Neural crest cell (in vitro differentiated cells): ENCODE results near the gene TWF2. TPM values are rescaled to one million over a fixed set of nuclear protein-coding genes. Genes with fewer than 3 reads are reported as not detected.

Source experiments
- DNase-seq: peaks from one replicate; pipeline ENCODE4 v3.0.0; 2021; ENCODE audit warnings: low read depth, mixed read lengths, low spot score
- H3K27ac Mint-ChIP-seq: one replicate; pipeline ENCODE4 v1.8.0; 2021; ENCODE audit warnings: mild to moderate bottlenecking, mixed read lengths; ENCODE audit not compliant: unreplicated experiment
- H3K27me3 Mint-ChIP-seq: 2 replicates; pipeline ENCODE4 v1.8.0; 2021; ENCODE audit warnings: low read depth, mild to moderate bottlenecking, mixed read lengths
- H3K36me3 Mint-ChIP-seq: 2 replicates; pipeline ENCODE4 v1.8.0; 2021; ENCODE audit warnings: low read depth, mild to moderate bottlenecking, mixed read lengths
- H3K4me1 Mint-ChIP-seq: 2 replicates; pipeline ENCODE4 v1.8.0; 2021; ENCODE audit warnings: mixed read lengths
- H3K4me3 Mint-ChIP-seq: one replicate; pipeline ENCODE4 v1.8.0; 2021; ENCODE audit warnings: mild to moderate bottlenecking, mixed read lengths
- H3K9me3 Mint-ChIP-seq: 2 replicates; pipeline ENCODE4 v1.8.0; 2021; ENCODE audit warnings: mixed read lengths
- CTCF ChIP-seq: fragments of 200-600 bp; sonication (generic); conservative IDR thresholded peaks from 2 replicates; pipeline ENCODE4 v1.5.0; 2021; ENCODE audit warnings: antibody characterized with exemption, mild to moderate bottlenecking
- total RNA-seq: library from RNA; stranded (reverse); gene quantifications from 2 replicates; pipeline ENCODE4 v1.2.1, GENCODE V29; 2021

Gene TWF2
- total RNA-seq, 1 donor from 2014 or later = 31.7 TPM

DNA sequence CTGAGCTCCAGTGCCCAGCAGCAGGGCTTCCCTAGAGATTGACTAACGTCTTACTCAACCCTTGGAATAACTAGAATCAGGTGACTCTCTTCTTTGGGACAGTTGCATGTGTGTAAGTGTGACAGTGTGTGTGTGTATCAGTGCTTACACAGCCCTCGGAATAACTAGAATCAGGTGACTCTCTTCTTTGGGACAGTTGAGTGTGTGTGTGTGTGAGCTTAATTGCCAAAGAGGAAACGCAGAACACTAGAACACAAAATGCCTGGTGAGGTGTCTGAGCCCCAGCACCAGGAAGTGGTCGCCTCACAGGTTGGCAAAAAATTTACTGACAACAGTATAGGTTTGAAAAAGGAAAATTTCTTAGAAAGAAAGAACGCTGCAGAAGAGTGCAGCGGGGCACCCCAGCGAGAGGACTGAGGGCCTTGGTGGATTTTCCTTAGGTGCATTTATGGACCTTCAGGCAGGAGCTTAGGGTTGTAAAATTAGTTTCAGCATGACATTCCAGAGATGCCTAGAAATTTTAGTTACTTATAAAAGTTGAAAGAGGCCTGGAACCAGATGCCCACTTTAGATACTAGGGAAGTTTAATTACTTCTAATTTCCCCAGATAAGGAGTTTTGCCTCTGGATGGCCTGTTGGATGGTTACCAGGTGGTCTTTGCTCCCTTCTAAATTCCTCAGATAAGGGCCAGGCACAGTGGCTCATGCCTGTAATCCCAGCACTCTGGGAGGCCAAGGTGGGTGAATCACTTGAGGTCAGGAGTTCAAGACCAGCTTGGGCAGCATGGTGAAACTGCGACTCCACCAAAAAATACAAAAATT lies 43.2 kb upstream of the TWF2 start:
- H3K36me3 Mint-ChIP-seq = peaks cover 5% of the 10 kb centered on the region
- H3K4me1 Mint-ChIP-seq = peaks cover 24% of the 10 kb centered on the region
- H3K27ac Mint-ChIP-seq = no peak overlapping the region
- DNase-seq = no peak
- peak overlapping the region; percentile 54 for H3K4me3 Mint-ChIP-seq
- H3K27me3 Mint-ChIP-seq = no peaks in the 10 kb centered on the region
- TF ChIP-seq CTCF = no peak
- H3K9me3 Mint-ChIP-seq = no peaks in the 10 kb centered on the region

- no peak for TF ChIP-seq CTCF
- Mint-ChIP-seq H3K9me3 (no peaks in the 10 kb centered on the region), H3K27me3 (no peaks in the 10 kb centered on the region), H3K36me3 (peaks cover 9% of the 10 kb centered on the region), H3K27ac (no peak overlapping the region), H3K4me3 (peak overlapping the region; percentile 84), H3K4me1 (peaks cover 39% of the 10 kb centered on the region)
- no peak for DNase-seq
These were observed 41.1 kb upstream of the TWF2 start for GRCh38 chr3:52280050-52280461.

GRCh38 chr3:52279596-52279995 lies 40.6 kb upstream of the TWF2 start:
- H3K36me3 Mint-ChIP-seq = peaks cover 9% of the 10 kb centered on the region
- H3K27ac Mint-ChIP-seq = no peak overlapping the region
- no peak for TF ChIP-seq CTCF
- H3K27me3 Mint-ChIP-seq = no peaks in the 10 kb centered on the region
- peaks cover 41% of the 10 kb centered on the region for H3K4me1 Mint-ChIP-seq
- H3K4me3 Mint-ChIP-seq = peak overlapping the region; percentile 96
- no peaks in the 10 kb centered on the region for H3K9me3 Mint-ChIP-seq
- no peak for DNase-seq

DNA sequence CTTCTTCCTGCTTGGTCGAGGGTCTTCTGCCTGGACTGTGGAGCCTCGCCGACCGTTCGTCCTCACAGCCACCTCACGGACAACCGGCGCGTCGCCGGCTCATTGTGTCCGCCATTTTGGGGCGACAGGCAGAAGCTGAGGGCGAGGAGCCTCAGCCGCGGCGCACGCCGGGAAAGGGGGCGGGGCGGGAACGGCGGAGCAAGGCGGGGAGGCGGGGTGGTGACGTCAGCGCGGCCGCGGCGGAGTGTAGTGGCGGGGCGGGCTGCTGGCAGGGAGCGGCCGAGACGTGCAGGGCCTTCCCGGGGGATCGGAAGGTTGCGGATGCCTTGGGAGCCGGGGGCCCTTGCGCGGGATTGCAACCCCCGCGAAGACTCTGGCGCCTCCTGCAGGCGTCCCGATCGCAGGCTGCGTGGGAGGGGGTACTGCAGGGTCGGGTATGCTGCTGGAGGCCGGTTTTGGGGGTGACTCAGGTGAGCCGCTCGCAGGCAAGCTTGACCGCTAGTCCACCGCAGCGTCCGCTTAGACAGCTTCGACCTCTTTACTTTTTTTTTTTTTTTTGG lies 39.6 kb upstream of the TWF2 start, which contains the start of gene WDR82:
WDR82 (minus strand) TSS at position 140 of the 560 bp plus-strand sequence. CDS start 288 bp downstream, outside the sequence.
- no peaks in the 10 kb centered on the region for H3K9me3 Mint-ChIP-seq
- peak within 1 kb of the TSS; percentile 96 for H3K4me3 Mint-ChIP-seq
- peak; percentile 98 for DNase-seq
- peaks cover 49% of the 10 kb centered on the region for H3K4me1 Mint-ChIP-seq
- peak; percentile 66 for TF ChIP-seq CTCF
- peak within 1 kb of the TSS; percentile 100 for H3K27ac Mint-ChIP-seq
- H3K36me3 Mint-ChIP-seq = peaks cover 15% of the 10 kb centered on the region
- H3K27me3 Mint-ChIP-seq = no peaks in the 10 kb centered on the region

DNA sequence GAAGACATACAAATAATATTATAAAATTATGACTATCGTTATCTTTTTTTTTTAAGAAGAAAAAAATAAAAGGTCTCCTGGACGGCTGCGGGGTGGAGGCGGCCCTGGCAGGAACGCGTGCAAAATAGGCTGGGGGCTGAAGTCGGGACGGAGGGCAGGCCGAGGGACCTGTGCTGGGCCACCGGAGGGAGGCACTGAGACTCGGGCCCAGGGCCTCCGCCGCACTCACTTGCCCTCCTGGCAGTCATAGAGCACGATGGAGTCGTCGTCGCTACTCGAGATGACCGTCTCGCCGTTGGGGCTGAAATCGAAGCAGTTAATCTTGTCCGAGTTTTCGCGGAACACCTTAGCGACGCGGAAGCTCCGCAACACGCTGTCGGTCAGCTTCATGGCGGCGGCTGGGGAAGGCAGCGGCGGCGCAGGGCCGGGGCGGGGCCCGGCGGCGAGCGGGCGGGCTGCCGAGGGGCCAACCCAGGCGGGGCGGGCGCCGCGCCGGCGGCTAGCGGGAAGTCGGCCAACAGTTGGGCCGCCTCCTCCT lies 39.1 kb upstream of the TWF2 start:
- peaks cover 49% of the 10 kb centered on the region for H3K4me1 Mint-ChIP-seq
- TF ChIP-seq CTCF = peak; percentile 55
- peak; percentile 58 for DNase-seq
- H3K27ac Mint-ChIP-seq = peak overlapping the region; percentile 100
- H3K27me3 Mint-ChIP-seq = no peaks in the 10 kb centered on the region
- peaks cover 15% of the 10 kb centered on the region for H3K36me3 Mint-ChIP-seq
- peak overlapping the region; percentile 96 for H3K4me3 Mint-ChIP-seq
- no peaks in the 10 kb centered on the region for H3K9me3 Mint-ChIP-seq
